OCI-LY1 (cell line): ENCODE results near the gene TOR1A.

Experiments
- EZH2 ChIP-seq: fragments of 200-600 bp; sonication (generic), shearing (Covaris generic); IDR thresholded peaks from 2 replicates; pipeline ENCODE4 v1.8.0; 2017; ENCODE audit warnings: borderline replicate concordance, mixed run types, mild to moderate bottlenecking, antibody characterized with exemption, low read length, moderate library complexity, mixed read lengths
- TF ChIP-seq, protein P1 (sequence below): fragments of 200-600 bp; sonication (generic), shearing (Covaris generic); IDR thresholded peaks from 2 replicates; pipeline ENCODE4 v1.5.1; 2017; ENCODE audit warnings: mild to moderate bottlenecking, antibody characterized with exemption, low read length, moderate library complexity, mixed read lengths

- TF ChIP-seq, protein P1, sequence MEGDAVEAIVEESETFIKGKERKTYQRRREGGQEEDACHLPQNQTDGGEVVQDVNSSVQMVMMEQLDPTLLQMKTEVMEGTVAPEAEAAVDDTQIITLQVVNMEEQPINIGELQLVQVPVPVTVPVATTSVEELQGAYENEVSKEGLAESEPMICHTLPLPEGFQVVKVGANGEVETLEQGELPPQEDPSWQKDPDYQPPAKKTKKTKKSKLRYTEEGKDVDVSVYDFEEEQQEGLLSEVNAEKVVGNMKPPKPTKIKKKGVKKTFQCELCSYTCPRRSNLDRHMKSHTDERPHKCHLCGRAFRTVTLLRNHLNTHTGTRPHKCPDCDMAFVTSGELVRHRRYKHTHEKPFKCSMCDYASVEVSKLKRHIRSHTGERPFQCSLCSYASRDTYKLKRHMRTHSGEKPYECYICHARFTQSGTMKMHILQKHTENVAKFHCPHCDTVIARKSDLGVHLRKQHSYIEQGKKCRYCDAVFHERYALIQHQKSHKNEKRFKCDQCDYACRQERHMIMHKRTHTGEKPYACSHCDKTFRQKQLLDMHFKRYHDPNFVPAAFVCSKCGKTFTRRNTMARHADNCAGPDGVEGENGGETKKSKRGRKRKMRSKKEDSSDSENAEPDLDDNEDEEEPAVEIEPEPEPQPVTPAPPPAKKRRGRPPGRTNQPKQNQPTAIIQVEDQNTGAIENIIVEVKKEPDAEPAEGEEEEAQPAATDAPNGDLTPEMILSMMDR = no peak
- no peak for TF ChIP-seq EZH2
Observed at GRCh38 chr9:129839324-129840023, 15.5 kb upstream of the TOR1A start.
